GM12872 (cell line): ENCODE data around the gene FIBIN.

Experiments used
- CTCF ChIP-seq: IDR thresholded peaks from 3 replicates; pipeline ENCODE4 v1.5.1; 2011; ENCODE audit warnings: low read depth, mild to moderate bottlenecking, low read length, moderate library complexity; ENCODE audit not compliant: insufficient read depth

The FIBIN gene

GRCh38 chr11:27002431-27002830 lies 8.5 kb downstream of the FIBIN start:
- no peak for TF ChIP-seq CTCF

DNA sequence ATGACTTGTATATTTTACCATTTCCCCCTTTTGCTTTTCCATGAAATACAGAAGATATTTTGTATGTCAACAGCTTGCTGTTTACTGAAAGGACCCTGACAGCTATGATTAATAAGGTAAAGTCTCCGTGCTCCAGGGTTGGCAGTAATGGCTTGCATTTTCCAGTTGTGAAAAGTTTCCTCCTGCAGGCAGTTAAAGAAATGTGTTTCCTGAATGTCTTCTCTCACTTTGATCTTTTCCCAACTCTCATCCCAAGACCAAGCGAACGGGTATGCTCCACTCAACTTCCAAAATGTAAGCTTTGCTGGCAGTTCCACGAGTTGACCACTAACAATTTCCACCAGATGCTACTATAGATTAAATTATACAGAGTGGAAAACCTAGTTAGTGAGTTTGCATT lies 8.9 kb downstream of the FIBIN start:
- no peak for TF ChIP-seq CTCF

- no peak for TF ChIP-seq CTCF
Measured at GRCh38 chr11:27004103-27004502, 10.2 kb downstream of the FIBIN start.

GRCh38 chr11:27008811-27009535 lies 15.1 kb downstream of the FIBIN start:
- TF ChIP-seq CTCF: no peak

GRCh38 chr11:27011560-27012233 lies 17.8 kb downstream of the FIBIN start:
- no peak for TF ChIP-seq CTCF

DNA sequence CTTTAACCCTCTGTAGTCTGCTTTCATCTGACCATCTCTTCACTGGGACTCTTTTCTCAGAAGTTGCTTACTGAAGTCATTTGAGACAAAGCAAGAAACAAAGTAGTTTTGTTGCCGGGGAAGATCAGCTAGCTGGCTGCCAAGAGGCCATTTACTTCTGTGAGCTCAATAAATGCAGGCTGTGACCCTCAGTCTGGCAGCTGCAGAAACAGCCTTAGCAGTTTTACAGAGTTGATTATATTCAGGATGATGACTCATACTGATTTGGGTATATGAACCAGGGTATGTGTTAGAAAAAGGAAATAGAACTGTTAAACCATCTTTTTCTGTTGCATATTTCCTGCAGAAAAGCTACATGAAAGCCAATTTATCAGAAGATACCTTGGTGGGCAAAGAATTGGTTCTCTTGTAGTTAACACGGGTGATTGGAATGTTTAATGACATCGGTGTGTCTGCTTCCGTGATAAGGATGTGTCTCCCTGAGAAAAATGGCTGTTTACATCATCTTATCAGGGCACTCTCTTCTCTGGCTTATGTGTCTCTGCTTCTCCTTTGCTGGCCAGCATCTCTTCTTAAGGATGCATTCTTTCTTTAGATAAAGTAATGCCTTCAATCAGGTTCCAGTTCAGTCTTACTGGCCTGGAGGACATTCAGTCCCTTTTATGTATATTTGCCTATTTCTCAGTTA lies 18.5 kb downstream of the FIBIN start:
- no peak for TF ChIP-seq CTCF

GRCh38 chr11:27013781-27014361 lies 20.0 kb downstream of the FIBIN start:
- TF ChIP-seq CTCF: no peak
